Neutrophil (primary cell): Measurements from ENCODE around the gene CCL5.

Source experiments
- H3K27ac ChIP-seq: fragments of 200-600 bp; sonication (generic); 2 replicates; pipeline ENCODE4 v1.5.1; 2016; ENCODE audit warnings: mild to moderate bottlenecking, moderate library complexity
- H3K27me3 ChIP-seq: fragments of 200-600 bp; sonication (generic); 2 replicates; pipeline ENCODE4 v1.6.0; 2016; ENCODE audit warnings: mild to moderate bottlenecking
- H3K36me3 ChIP-seq: fragments of 200-600 bp; sonication (generic); 2 replicates; pipeline ENCODE4 v1.5.1; 2017
- H3K4me1 ChIP-seq, 2 experiments: fragments of 200-600 bp in 1 of 2; sonication (generic) in 1 of 2; 1 replicate in 1 of 2; 2 replicates in 1 of 2; pipeline versions ENCODE4 v1.5.1 to v1.6.1; 2013 to 2016; ENCODE audit warnings: low read depth in 1 of 2, low read length in 1 of 2, mild to moderate bottlenecking in 1 of 2, moderate library complexity in 1 of 2; ENCODE audit not compliant: control insufficient read depth in 1 of 2, insufficient read depth in 1 of 2
- H3K4me3 ChIP-seq, 2 experiments: fragments of 200-600 bp in 1 of 2; sonication (generic) in 1 of 2; 1 replicate in 1 of 2; 2 replicates in 1 of 2; pipeline ENCODE4 v1.5.1; 2013 to 2016; ENCODE audit warnings: low read depth in 1 of 2, low read length in 1 of 2, mild to moderate bottlenecking in 1 of 2, moderate library complexity in 1 of 2
- H3K9me3 ChIP-seq: fragments of 200-600 bp; sonication (generic); 2 replicates; pipeline ENCODE4 v1.5.1; 2016
- CTCF ChIP-seq: fragments of 200-600 bp; sonication (generic); IDR thresholded peaks from 2 replicates; pipeline ENCODE4 v1.5.1; 2016; ENCODE audit warnings: antibody characterized with exemption

Gene CCL5

GRCh38 chr17:35846055-35846809 is 33.9 kb downstream of the CCL5 start:
- no peak for TF ChIP-seq CTCF
- H3K27ac ChIP-seq = no peak overlapping the region
- peaks cover 77% of the 10 kb centered on the region for H3K36me3 ChIP-seq
- no peak overlapping the region for H3K4me3 ChIP-seq
- H3K9me3 ChIP-seq = no peaks in the 10 kb centered on the region
- no peaks in the 10 kb centered on the region for H3K4me1 ChIP-seq
- no peaks in the 10 kb centered on the region for H3K27me3 ChIP-seq

DNA sequence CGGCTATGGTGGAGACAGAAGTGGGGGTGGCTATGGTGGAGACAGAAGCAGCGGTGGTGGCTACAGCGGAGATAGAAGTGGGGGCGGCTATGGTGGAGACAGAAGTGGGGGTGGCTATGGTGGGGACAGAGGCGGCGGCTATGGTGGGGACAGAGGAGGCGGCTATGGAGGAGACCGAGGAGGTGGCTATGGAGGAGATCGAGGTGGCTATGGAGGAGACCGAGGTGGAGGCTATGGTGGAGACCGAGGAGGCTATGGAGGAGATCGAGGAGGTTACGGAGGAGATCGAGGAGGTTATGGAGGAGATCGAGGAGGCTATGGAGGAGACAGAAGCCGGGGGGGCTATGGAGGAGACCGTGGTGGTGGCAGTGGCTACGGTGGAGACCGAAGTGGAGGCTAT is 35.6 kb downstream of the CCL5 start:
- no peak for TF ChIP-seq CTCF
- Histone ChIP-seq H3K27ac (no peak overlapping the region), H3K36me3 (peaks cover 91% of the 10 kb centered on the region), H3K4me3 (no peak overlapping the region), H3K27me3 (no peaks in the 10 kb centered on the region), H3K4me1 (no peaks in the 10 kb centered on the region), H3K9me3 (no peaks in the 10 kb centered on the region)

DNA sequence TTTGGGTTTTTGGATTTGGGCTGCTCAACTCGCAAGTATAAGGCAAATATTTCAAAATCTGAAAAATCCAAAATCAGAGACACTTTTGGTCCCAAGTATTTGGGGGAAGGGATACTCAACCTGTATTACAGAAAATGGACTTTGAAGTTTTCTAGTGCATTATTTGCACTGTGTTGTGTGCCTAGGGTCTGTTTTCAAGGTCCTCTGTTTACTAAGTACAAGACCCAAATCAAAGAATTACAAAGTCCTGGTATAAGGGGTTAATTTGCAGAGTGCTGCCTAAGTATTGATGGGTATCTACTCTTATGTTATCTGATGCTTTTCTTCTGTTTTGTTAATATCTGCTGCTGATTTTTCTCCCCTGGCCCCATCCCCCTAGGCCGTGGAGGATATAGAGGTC is 36.5 kb downstream of the CCL5 start:
- Histone ChIP-seq H3K36me3 (peaks cover 98% of the 10 kb centered on the region), H3K27ac (no peak overlapping the region), H3K9me3 (no peaks in the 10 kb centered on the region), H3K4me3 (no peak overlapping the region), H3K27me3 (no peaks in the 10 kb centered on the region), H3K4me1 (no peaks in the 10 kb centered on the region)
- TF ChIP-seq CTCF = no peak

DNA sequence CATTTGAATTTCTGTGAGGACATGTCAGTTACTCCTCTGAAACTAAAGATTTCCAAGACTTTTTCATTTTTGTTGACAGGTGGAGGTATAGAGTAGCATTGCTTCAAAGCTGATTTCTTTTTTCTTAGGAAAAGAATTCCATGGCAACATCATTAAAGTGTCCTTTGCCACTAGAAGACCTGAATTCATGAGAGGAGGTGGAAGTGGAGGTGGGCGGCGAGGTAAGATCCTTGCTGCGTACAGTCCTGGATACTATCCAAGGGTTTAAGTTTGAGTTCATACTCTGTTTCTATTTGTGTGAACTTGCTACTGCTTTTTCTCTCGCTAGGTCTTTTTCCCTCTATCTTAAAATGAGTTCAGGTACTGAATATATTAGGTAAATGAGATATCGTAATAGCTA is 37.9 kb downstream of the CCL5 start:
- H3K4me3 ChIP-seq = no peak overlapping the region
- no peaks in the 10 kb centered on the region for H3K9me3 ChIP-seq
- no peaks in the 10 kb centered on the region for H3K4me1 ChIP-seq
- peaks cover 98% of the 10 kb centered on the region for H3K36me3 ChIP-seq
- no peaks in the 10 kb centered on the region for H3K27me3 ChIP-seq
- H3K27ac ChIP-seq = no peak overlapping the region
- no peak for TF ChIP-seq CTCF

GRCh38 chr17:35841505-35841904 is 38.7 kb downstream of the CCL5 start:
- TF ChIP-seq CTCF = no peak
- no peaks in the 10 kb centered on the region for H3K27me3 ChIP-seq
- H3K9me3 ChIP-seq = no peaks in the 10 kb centered on the region
- no peaks in the 10 kb centered on the region for H3K4me1 ChIP-seq
- H3K36me3 ChIP-seq = peaks cover 98% of the 10 kb centered on the region
- H3K4me3 ChIP-seq = no peak overlapping the region
- H3K27ac ChIP-seq = no peak overlapping the region
